ENCODE data around the gene SMAD7. TPM values are rescaled to one million over a fixed set of nuclear protein-coding genes. Genes with fewer than 3 reads are reported as not detected.

SMAD7 gene
- total RNA-seq, 4 donors from 2014 or later: 41.2 to 76.0 (median 55.2) TPM

DNA sequence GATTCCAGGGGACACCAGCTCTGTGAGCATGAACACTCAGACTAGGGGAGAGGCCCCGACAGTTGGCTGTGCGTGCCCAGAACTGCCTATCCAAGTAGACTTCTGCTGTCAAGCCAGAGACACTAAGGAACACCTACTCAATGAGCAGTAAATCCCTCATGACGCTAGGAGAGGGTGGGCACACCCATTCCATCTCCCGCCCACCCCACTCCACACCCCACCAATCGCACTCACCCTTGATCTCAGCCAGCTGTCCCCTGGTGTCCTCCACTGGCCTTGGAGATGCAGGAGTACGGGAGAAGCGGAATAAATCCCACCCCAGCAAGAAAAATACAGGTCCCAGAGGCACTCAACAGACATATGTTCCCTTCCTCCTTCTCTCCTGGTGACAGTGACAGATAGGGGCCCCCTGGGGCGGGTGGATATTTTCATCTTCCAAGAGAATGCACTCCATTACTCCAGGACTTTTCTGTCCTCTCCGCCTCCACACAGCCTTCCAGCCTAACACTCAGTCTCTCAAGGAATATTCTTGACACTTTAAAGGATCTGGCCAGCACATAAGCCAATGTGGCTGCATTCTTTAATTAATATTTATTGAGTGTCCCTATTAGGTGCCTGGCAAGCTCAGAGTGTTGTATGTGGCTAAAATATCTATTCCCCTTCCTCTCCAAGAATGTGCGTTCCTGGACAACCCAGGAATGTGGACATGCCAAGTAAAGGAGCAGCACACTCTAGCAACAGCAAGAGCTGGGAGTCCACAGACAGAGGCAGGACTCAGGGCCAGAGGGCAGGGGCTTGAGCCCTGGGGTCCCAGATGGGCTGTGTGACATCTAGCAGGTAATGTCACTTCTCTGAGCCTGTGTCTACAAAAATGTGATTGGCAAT is 13.1 kb upstream of the SMAD7 start:
- TF ChIP-seq, protein P1, sequence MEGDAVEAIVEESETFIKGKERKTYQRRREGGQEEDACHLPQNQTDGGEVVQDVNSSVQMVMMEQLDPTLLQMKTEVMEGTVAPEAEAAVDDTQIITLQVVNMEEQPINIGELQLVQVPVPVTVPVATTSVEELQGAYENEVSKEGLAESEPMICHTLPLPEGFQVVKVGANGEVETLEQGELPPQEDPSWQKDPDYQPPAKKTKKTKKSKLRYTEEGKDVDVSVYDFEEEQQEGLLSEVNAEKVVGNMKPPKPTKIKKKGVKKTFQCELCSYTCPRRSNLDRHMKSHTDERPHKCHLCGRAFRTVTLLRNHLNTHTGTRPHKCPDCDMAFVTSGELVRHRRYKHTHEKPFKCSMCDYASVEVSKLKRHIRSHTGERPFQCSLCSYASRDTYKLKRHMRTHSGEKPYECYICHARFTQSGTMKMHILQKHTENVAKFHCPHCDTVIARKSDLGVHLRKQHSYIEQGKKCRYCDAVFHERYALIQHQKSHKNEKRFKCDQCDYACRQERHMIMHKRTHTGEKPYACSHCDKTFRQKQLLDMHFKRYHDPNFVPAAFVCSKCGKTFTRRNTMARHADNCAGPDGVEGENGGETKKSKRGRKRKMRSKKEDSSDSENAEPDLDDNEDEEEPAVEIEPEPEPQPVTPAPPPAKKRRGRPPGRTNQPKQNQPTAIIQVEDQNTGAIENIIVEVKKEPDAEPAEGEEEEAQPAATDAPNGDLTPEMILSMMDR (IDR thresholded peaks at IDR 0.05): no peak
- peak; percentile 9 for TF ChIP-seq POLR2AphosphoS5 (IDR thresholded peaks at IDR 0.05)
- 43 to 65% methylated on average over 2 to 3 of the region's 10 CpGs for WGBS, 2 donors (ENCODE audit: low coverage in 1 of 2)
- Histone ChIP-seq H3K9me3 (no peaks in the 10 kb centered on the region), H3K36me3 (no peaks in the 10 kb centered on the region), H3K27me3 (no peaks in the 10 kb centered on the region), H3K27ac (peak overlapping the region in 3 of 4 donors; percentile 38 to 83 (median 75)), H3K4me3 (no peak overlapping the region), H3K4me1 (peaks cover 0 to 23% (median 13%) of the 10 kb centered on the region in 3 donors)
- peak; percentile 49 for ATAC-seq

DNA sequence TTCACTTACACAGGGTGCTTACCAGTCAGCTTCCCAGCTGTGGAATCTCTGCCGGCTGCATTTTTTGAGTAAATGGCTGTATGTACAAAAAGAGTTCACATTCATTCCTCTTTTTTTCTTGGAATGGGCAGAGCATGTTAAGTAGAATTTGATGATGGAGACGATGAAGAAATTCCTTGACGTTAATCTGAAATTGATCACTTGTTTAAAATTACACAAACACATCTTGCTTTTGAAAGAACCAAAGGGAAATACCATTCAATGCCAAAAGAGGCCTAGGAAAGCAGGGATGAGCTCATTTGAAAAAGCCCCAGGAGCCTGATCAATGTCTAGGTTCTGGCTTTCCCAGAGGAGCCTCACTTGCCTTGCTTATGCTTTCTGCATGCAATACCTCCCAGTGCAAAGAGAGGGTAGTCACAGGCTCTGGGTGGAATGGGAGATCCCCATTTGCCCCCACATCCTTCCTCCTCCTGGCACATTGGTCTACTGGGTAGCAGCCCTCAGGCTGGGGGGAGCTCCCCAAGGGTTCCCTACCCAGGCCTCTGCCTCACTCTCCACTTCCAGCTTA is 12.3 kb upstream of the SMAD7 start:
- TF ChIP-seq POLR2A (IDR thresholded peaks at IDR 0.05) (no peak), POLR2AphosphoS5 (IDR thresholded peaks at IDR 0.05) (peak; percentile 22), EP300 (IDR thresholded peaks at IDR 0.05) (no peak)
- TF ChIP-seq, protein P1 (IDR thresholded peaks at IDR 0.05): peak in 1 of 4 experiments; percentile 6
- Histone ChIP-seq H3K27me3 (no peaks in the 10 kb centered on the region), H3K4me1 (peaks cover 0 to 23% (median 13%) of the 10 kb centered on the region in 3 donors), H3K9me3 (no peaks in the 10 kb centered on the region), H3K27ac (peak overlapping the region in 3 of 4 donors; percentile 62 to 83 (median 75)), H3K36me3 (no peaks in the 10 kb centered on the region), H3K4me3 (no peak overlapping the region)
- ATAC-seq: peak; percentile 82
- 28 to 55% methylated on average over 3 of the region's 3 CpGs for WGBS, 2 donors (ENCODE audit: low coverage in 1 of 2)

DNA sequence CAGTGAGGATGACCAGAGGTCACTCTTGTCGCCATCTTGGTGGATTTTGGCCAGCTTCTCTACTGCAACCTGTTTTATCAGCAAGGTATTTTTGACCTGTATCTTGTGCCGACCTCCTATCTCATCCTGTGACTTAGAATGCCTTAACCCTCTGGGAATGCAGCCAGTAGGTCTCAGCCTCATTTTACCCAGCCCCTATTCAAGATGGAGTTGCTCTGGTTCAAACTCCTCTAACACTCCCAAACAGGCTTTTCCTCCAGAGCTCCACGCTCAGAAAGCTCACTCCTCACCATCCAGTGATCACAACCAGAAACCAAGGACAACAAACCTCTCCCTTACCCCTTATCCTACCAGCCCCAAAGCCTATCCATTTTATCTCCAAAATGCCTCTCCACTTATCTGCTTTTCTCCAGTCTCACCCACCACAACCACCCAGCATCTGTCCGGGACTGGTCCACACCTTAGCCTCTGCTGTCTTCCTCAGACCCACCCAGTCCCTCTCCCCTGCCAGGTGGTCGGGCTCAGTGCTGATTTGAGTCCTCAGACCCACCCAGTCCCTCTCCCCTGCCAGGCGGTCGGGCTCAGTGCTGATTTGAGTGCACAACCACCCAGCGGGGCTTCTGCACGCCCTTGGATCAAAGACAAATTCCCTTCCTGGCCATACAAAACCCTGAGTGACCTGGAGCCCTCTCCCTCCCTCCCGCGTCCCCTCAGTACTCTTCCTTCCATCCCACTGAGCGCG is 11.7 kb upstream of the SMAD7 start:
- no peaks in the 10 kb centered on the region for H3K36me3 ChIP-seq
- no peaks in the 10 kb centered on the region for H3K9me3 ChIP-seq
- H3K4me3 ChIP-seq: no peak overlapping the region
- H3K27ac ChIP-seq: peak overlapping the region in 3 of 4 donors; percentile 62 to 75 (median 64)
- H3K27me3 ChIP-seq: no peaks in the 10 kb centered on the region
- peaks cover 0 to 28% (median 13%) of the 10 kb centered on the region in 3 donors for H3K4me1 ChIP-seq
- TF ChIP-seq EP300 (IDR thresholded peaks at IDR 0.05): no peak
- ATAC-seq: no peak
- WGBS, 2 donors (ENCODE audit: low coverage in 1 of 2): 74 to 77% methylated on average over 5 to 9 of the region's 13 CpGs

DNA sequence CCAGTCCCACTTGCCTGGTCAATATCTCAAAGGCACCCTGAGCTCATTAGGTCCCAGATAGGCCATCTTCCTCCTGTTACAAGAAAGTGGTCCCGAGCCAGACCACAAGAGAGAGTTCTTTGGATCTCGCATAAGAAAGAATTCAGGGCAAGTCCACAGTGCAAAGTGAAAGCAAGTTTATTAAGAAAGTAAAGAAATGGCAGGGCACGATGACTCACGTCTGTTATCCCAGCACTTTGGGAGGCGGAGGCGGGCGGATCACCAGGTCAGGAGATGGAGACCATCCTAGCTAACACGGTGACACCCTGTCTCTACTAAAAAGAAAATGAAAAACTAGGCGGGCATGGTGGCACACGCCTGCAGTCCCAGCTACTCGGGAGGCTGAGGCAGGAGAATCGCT is 10.8 kb upstream of the SMAD7 start:
- TF ChIP-seq POLR2AphosphoS5 (IDR thresholded peaks at IDR 0.05) (no peak), EP300 (IDR thresholded peaks at IDR 0.05) (no peak), POLR2A (IDR thresholded peaks at IDR 0.05) (no peak)
- TF ChIP-seq, protein P1 (IDR thresholded peaks at IDR 0.05): no peak
- H3K27me3 ChIP-seq: no peaks in the 10 kb centered on the region
- ATAC-seq: no peak
- peaks cover 0 to 37% (median 21%) of the 10 kb centered on the region in 3 donors for H3K4me1 ChIP-seq
- no peaks in the 10 kb centered on the region for H3K9me3 ChIP-seq
- H3K27ac ChIP-seq: no peak overlapping the region
- H3K4me3 ChIP-seq: no peak overlapping the region
- H3K36me3 ChIP-seq: no peaks in the 10 kb centered on the region
- WGBS, 2 donors (ENCODE audit: low coverage in 1 of 2): 49 to 92% methylated on average over 5 of the region's 12 CpGs
